Vagina (tissue), 2 donors: ENCODE results near the gene KCNK10.

ENCODE experiments used
- POLR2A ChIP-seq, 2 donors: fragments of 450-650 bp; IDR thresholded peaks; one replicate each; pipeline ENCODE4 v1.6.1; 2017; ENCODE audit warnings: antibody characterized with exemption in 2 of 2, mild to moderate bottlenecking in 2 of 2, moderate library complexity in 2 of 2
- POLR2AphosphoS5 ChIP-seq, 2 donors: sonication (generic); formaldehyde crosslinking; IDR thresholded peaks; one replicate each; pipeline ENCODE4 v1.9.0; 2017; ENCODE audit warnings: antibody characterized with exemption in 2 of 2, mild to moderate bottlenecking in 2 of 2, low read depth in 1 of 2; ENCODE audit not compliant: insufficient read depth in 1 of 2
- TF ChIP-seq, protein P1 (sequence below), 3 experiments: fragments of 450-650 bp in 2 of 3; fragments of 200-600 bp in 1 of 3; sonication (generic) in 1 of 3; IDR thresholded peaks; one replicate each; pipeline ENCODE4 v1.5.1; 2017 to 2019; ENCODE audit warnings: antibody characterized with exemption in 3 of 3, mild to moderate bottlenecking in 2 of 3, moderate library complexity in 2 of 3

- TF ChIP-seq, protein P1, sequence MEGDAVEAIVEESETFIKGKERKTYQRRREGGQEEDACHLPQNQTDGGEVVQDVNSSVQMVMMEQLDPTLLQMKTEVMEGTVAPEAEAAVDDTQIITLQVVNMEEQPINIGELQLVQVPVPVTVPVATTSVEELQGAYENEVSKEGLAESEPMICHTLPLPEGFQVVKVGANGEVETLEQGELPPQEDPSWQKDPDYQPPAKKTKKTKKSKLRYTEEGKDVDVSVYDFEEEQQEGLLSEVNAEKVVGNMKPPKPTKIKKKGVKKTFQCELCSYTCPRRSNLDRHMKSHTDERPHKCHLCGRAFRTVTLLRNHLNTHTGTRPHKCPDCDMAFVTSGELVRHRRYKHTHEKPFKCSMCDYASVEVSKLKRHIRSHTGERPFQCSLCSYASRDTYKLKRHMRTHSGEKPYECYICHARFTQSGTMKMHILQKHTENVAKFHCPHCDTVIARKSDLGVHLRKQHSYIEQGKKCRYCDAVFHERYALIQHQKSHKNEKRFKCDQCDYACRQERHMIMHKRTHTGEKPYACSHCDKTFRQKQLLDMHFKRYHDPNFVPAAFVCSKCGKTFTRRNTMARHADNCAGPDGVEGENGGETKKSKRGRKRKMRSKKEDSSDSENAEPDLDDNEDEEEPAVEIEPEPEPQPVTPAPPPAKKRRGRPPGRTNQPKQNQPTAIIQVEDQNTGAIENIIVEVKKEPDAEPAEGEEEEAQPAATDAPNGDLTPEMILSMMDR (IDR thresholded peaks at IDR 0.05): no peak
- no peak for TF ChIP-seq POLR2A (IDR thresholded peaks at IDR 0.05)
- TF ChIP-seq POLR2AphosphoS5 (IDR thresholded peaks at IDR 0.05; ENCODE audit: insufficient read depth in 1 of 2, low read depth in 1 of 2): no peak
Observed at GRCh38 chr14:88181072-88181471, 142.0 kb downstream of the KCNK10 start.
